Activated B cell treated with CpG ODN at 0.5 μM for 24 hours (primary cell): Measurements from ENCODE around the gene KCNQ2. TPM values are rescaled to one million over a fixed set of nuclear protein-coding genes. Genes with fewer than 3 reads are reported as not detected.

Source experiments
- ATAC-seq: fragments of 200-7000 bp; cut with Tn5 transposase; one replicate; pipeline ENCODE4 v1.10.0; 2021; ENCODE audit warnings: low read depth, mild to moderate bottlenecking, moderate library complexity
- CTCF ChIA-PET: fragments of 350-600 bp; sonication (Branson Sonifier 250); formaldehyde crosslinking; loops from one replicate; lab custom pipeline; 2021; ENCODE audit warnings: antibody characterized with exemption; lab: Charles Lee
- POLR2A ChIA-PET: fragments of 350-600 bp; sonication (Branson Sonifier 250); formaldehyde crosslinking; loops from one replicate; lab custom pipeline; 2021; ENCODE audit warnings: antibody characterized with exemption; lab: Charles Lee
- DNase-seq: peaks from one replicate; pipeline ENCODE4 v3.0.0; 2022
- H3K27ac Mint-ChIP-seq: one replicate; pipeline ENCODE4 v1.8.0; 2020; ENCODE audit warnings: mixed read lengths
- H3K27me3 Mint-ChIP-seq: one replicate; pipeline ENCODE4 v1.8.0; 2021; ENCODE audit warnings: mixed read lengths
- H3K36me3 Mint-ChIP-seq: one replicate; pipeline ENCODE4 v1.8.0; 2021; ENCODE audit warnings: low read depth, mixed read lengths
- H3K4me1 Mint-ChIP-seq: one replicate; pipeline ENCODE4 v1.8.0; 2021; ENCODE audit warnings: mixed read lengths
- H3K4me3 Mint-ChIP-seq: one replicate; pipeline ENCODE4 v1.8.0; 2020; ENCODE audit warnings: mild to moderate bottlenecking, mixed read lengths
- H3K9me3 Mint-ChIP-seq: one replicate; pipeline ENCODE4 v1.8.0; 2020; ENCODE audit warnings: mixed read lengths
- CTCF ChIP-seq: fragments of 200-600 bp; IDR thresholded peaks from one replicate; pipeline ENCODE4 v1.8.0; 2022; ENCODE audit warnings: antibody characterized with exemption, mild to moderate bottlenecking
- intact Hi-C: fragments of 100-400 bp; cut with micrococcal nuclease; formaldehyde crosslinking; loops from one replicate; pipeline ENCODE4 v1.15.1; 2024
- total RNA-seq: library from RNA; stranded (reverse); gene quantifications from 2 replicates; pipeline ENCODE4 v1.2.3, GENCODE V29; 2022

Gene KCNQ2
- total RNA-seq, 1 donor from 2014 or later, result not detected

GRCh38 chr20:63407928-63408683 lies 64.3 kb downstream of the KCNQ2 start:
- no peaks in the 10 kb centered on the region for H3K27me3 Mint-ChIP-seq
- DNase-seq (no peak), ATAC-seq (no peak)
- no peak for TF ChIP-seq CTCF
- H3K36me3 Mint-ChIP-seq, result no peaks in the 10 kb centered on the region
- no peak overlapping the region for H3K4me3 Mint-ChIP-seq
- POLR2A ChIA-PET, result no interaction called here
- H3K4me1 Mint-ChIP-seq, result no peaks in the 10 kb centered on the region
- intact Hi-C loops, result no loop called here
- H3K27ac Mint-ChIP-seq, result no peak overlapping the region
- no peaks in the 10 kb centered on the region for H3K9me3 Mint-ChIP-seq
- CTCF ChIA-PET, result no interaction called here

- DNase-seq, result no peak
- CTCF ChIA-PET, result no interaction called here
Observed at GRCh38 chr20:63406617-63407245, 65.7 kb downstream of the KCNQ2 start.

GRCh38 chr20:63406011-63406410 lies 66.4 kb downstream of the KCNQ2 start:
- no peak for ATAC-seq
- Mint-ChIP-seq H3K36me3 (no peaks in the 10 kb centered on the region), H3K9me3 (no peaks in the 10 kb centered on the region), H3K4me1 (no peaks in the 10 kb centered on the region), H3K4me3 (no peak overlapping the region), H3K27ac (no peak overlapping the region), H3K27me3 (no peaks in the 10 kb centered on the region)
- ChIA-PET POLR2A (no interaction called here), CTCF (no interaction called here)
- intact Hi-C loops, result no loop called here
- no peak for DNase-seq
- no peak for TF ChIP-seq CTCF

More at GRCh38 chr20:63406617-63407245, 65.7 kb downstream of the KCNQ2 start:
- POLR2A ChIA-PET, result no interaction called here
- ATAC-seq, result no peak
- Mint-ChIP-seq H3K36me3 (no peaks in the 10 kb centered on the region), H3K4me3 (no peak overlapping the region), H3K9me3 (no peaks in the 10 kb centered on the region), H3K27ac (no peak overlapping the region), H3K27me3 (no peaks in the 10 kb centered on the region), H3K4me1 (no peaks in the 10 kb centered on the region)
- no peak for TF ChIP-seq CTCF
- intact Hi-C loops, result no loop called here

- no peaks in the 10 kb centered on the region for H3K27me3 Mint-ChIP-seq
- H3K27ac Mint-ChIP-seq, result no peak overlapping the region
- intact Hi-C loops, result no loop called here
- TF ChIP-seq CTCF, result no peak
- H3K36me3 Mint-ChIP-seq, result no peaks in the 10 kb centered on the region
- H3K4me3 Mint-ChIP-seq, result no peak overlapping the region
- no peaks in the 10 kb centered on the region for H3K4me1 Mint-ChIP-seq
- ChIA-PET CTCF (no interaction called here), POLR2A (no interaction called here)
- DNase-seq, result no peak
- no peaks in the 10 kb centered on the region for H3K9me3 Mint-ChIP-seq
- ATAC-seq, result no peak
Observed at GRCh38 chr20:63405102-63405730, 67.2 kb downstream of the KCNQ2 start.
